ENCODE results near the gene POU2F1.

POU2F1 gene

GRCh38 chr1:167447521-167448136, 226.9 kb downstream of the POU2F1 start:
- DNase-seq, result no peak

DNA sequence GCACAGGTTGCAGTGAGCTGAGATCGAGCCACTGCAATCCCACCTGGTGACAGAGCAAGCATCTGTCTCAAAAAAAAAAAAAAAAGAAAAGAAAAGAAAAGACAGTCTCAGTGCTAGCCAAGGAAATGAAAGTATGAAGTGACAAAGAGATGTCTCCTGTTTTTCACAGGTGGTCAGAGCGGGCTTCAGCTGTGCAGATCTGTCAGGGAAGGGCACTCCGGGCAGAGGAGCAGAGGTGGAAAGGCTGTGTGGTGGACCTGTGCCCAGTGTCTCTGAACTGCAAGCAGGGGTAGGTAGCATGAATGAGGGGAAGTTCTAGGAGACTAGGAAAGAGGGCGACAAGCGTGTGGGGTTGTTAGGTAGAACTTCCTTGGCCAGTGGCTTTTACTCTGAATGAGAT, 230.2 kb downstream of the POU2F1 start:
- DNase-seq, result no peak

- no peak for DNase-seq
These were observed 231.8 kb downstream of the POU2F1 start for GRCh38 chr1:167452483-167452882.

GRCh38 chr1:167453123-167453522, 232.4 kb downstream of the POU2F1 start:
- DNase-seq, result no peak

- no peak for DNase-seq
These were observed 233.7 kb downstream of the POU2F1 start for GRCh38 chr1:167454304-167454893.

DNA sequence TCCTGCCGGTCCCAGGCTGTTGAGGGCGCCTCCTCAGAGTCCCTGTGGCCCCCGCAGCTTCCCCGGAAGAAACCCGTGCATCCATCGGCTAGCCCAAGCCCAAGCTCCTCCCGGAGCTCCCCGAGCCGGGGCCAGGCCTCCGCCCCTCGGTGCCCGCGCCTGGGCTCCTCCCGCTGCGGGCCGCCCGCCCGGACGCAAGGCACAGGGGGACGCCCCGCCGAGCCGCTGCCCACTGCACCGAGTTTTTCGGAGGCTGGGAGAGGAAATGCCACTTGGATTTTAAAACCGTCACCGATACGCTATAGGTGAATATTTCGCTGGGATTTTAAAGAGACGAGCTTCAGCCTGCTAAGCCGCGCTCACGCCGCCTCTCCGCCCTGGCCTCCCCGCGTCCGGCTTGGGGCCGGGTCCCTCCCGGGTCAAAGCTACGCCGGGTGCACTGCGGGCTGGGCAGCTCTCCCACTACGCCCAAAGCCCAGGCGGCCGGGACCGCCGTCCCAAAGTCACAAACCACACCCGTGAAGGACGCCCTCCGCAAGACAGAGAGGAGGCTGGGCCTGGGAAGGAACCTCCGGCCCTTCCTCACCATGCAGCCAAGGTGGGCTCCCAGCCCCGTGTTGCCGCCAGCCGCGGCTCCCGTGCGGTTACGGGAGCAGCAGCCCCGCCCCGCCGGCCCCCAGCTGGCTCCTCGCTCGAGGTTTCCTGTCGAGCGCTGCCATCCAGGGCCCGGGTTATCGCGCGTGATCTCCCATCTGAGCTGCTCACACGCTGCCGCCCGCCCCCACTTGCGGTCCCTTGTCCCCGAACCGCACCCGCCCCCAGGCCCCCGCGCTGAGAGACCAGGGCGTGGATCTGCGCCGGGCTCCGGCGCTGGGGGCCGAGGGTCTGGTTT, 234.5 kb downstream of the POU2F1 start:
- DNase-seq, result peak; percentile 3

DNA sequence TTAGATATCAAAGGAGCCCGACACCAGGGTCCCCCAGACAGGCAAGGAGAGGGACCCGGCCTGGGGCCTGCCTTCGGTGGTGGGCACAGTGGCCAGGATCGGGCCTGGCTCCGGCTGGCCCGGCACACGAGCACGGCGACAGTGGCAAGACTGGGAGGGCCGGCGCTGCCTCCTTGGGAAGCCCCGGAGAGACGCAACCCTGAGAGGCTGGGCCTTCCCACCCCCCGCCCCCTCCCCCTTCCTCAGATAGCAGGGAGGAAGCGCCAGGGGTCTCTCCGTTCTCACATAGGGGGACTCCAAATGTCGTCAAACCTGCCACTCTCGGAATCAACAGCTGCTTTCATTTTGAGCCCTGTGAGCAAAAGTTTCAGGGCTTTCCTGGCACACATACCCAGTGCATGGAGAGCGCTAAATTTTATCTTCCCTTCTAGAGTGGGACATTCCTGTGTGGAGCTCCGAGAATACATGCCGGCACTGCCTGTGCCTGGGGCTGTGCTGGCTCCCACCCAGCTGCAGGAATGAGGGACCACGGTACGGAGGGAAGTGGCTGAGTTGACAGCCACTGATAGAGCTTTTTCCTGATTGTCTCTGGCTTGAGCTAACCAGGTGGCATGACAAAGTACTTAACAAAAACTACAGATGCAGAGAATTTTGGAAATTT, 235.2 kb downstream of the POU2F1 start:
- DNase-seq, result no peak

DNA sequence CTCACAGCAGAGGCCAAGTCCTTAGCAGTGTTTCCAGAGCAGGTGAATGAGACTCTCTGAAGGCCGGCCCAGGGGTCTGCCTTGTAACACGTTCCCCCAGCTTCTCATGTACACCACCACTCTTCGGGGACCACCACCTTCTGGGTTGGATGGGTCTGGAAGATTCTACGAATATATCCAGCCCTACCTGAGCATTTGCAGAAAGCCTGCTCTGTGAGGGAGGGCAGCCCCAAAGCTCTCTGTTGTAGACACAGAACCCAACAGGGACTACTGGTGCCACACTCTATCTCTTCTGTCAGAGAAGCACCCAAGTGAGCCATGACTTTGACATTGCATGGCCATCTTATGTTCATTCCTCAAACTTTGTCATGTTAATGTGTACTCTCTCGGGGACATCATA, 235.8 kb downstream of the POU2F1 start:
- DNase-seq, result no peak

DNA sequence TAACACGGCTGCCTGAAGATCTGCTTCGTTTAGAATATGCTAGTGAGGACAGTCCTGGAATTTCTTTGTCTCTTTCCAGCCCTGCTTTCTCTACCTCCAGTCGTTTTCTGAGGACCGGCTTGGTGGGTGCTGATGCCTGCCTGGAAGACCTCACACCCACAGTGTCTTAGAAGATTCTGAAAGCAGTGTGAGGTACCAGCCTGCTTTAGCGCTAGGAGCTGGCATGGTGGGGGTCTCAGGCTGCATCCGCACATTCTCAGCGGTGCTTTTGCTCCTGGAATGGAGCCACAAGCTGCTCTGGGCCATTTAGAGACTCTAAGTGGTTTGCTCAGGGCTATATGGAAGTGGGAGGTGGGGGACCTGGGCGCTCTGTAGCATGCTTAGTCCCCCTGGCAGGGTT, 236.2 kb downstream of the POU2F1 start:
- no peak for DNase-seq

DNA sequence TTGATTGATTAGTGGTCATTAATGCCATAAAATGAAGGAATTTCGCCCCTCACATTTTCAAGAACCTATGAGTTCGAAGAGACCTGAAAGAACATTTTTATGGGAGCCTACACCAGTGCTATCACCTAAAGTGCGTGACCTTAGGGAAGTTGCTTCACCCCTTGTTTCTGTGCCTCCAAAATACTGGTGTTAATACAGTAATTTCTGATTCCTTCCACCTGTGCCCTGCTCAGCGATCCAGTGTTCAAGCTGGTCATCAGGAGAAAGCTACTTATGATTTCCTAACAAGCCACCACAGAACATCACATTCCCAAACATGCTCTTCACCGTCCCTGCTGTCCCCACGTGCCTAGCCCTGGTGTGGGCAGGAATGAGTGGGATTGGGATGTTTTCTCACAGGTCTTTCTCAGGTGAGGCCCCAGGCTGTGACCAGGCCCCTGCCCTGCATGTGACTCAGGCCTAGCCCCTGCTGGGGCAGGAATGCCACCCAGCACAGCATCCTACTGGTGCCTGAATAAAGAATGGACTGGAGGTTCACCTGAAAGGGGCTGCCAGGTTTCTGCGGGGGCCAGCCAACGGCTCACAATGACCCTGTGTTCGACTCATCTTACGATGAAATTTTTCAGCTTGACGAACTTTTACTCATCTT, 237.4 kb downstream of the POU2F1 start:
- DNase-seq, result no peak

GRCh38 chr1:167460836-167461235, 240.2 kb downstream of the POU2F1 start:
- no peak for DNase-seq

DNA sequence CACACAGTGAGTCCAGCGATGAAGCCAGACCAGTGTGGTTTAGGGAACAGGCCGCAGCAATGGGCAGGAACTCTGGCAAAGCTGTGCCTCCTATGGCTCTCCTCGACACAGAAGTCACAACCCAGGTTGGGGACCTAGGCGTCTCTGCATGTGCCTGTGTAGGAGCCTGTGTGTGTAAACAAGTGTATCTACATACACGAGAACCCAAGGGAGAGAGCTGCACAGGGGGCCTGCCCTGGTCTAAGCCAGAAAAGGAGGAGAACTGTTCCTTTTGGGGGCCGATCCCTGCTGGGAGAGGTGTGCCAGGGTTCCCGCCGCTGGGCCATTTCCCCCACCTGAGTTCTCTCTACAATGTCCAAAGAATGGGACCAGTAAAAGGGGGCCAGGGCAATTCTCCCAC, 241.7 kb downstream of the POU2F1 start:
- no peak for DNase-seq

- no peak for DNase-seq
These were observed 242.4 kb downstream of the POU2F1 start for GRCh38 chr1:167463080-167463479.

DNA sequence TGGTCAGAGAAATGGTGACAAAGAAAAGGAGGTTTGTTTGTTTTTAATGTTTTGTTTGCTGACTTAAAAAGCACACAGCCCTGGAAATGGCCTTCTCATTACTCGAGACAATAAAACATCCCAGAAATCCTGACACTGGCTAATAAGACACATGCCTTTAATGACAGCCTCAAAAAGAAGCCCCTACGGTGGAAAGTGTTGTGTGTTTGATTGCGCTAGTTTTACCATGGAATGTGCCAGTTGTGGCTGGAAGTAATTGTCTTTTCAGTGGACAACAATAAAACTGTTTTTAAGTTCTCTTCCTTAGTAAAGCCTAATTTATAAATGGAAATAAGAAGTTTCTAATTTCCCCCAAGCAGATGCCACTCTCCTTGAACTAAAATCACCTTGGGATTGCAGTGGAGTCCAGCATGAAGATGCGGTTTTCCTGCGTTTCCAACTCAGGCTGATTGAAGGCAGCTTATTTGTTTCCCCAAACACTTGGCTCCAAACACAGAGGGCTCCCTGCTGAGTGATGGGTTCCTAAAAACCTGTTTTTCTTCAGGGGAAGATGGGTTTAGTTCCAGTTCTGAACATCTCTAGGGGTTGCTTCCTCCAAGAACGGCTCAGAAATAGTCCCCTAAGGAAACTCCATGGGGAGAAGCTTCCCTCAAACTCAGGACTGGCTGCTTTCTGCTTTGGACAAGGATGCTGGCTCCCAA, 243.3 kb downstream of the POU2F1 start:
- DNase-seq, result no peak

GRCh38 chr1:167465018-167465417, 244.3 kb downstream of the POU2F1 start:
- DNase-seq, result no peak

DNA sequence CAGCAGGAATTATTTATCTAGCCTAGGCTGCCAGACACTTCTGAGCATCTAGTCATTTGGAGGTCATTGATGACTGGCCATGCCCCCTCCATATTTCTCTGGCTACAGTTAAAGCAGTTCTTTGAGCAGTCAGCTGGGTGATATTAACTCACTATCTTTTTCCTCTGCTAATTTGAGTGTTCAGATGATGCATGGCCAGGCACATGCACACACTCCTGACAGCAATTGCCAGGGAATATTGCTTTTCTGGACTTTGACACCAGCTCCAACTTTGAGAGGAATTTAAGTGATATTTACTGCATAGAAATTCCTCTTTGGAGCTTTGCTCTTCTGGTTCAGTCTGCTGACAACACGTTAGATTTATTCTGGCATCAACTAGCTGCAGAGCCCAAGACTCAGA, 245.1 kb downstream of the POU2F1 start:
- no peak for DNase-seq

- DNase-seq, result no peak
These were observed 246.5 kb downstream of the POU2F1 start for GRCh38 chr1:167467126-167467710.

- no peak for DNase-seq
These were observed 247.1 kb downstream of the POU2F1 start for GRCh38 chr1:167467752-167468151.

DNA sequence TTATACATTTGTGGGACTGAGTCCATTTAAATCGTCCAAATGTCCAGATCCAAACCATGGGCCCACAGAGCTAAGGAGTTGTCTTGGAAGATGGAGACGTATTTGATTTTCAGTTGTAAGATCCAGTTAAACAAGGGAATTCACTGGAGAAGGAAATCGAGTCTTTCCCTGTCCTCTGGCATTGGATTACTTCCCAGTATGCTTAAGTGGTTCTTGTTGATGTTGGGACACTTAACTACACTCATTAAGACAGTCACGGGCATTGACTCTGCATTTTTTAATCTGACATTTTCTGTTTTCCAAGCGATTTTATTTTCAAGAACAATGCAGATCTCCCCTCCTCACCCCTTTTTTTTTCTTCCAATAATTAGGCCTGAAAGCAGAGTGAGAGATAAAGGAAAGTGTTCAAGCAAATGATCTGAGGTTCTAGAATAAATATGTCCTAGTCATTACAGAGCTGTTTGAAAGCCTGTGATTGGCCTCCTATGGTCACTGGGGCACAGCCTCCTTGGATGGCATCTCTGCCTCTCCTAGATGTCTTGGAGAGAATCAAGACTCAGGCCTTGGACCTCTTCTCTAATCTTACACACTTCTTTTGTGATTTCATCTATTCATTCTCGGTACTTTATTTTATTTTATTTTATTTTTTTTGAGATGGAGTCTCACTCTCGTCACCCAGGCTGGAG, 248.7 kb downstream of the POU2F1 start:
- no peak for DNase-seq

DNA sequence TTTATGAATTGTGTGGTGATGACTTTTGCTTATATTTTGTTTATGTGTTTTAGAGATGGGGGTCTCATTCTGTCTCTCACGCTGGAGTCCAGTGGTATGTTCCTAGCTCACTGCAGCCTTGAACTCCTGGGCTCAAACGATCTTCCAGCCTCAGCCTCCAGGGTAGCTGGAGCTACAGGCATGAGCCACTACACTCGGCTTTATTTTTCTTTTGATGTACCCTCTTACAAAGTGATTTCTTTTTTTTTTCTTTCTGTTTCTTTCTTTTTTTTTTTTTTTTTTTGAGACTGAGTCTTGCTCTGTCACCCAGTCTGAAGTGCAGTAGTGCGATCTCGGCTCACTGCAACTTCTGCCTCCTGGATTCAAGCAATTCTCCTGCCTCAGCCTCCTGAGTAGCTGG, 250.9 kb downstream of the POU2F1 start:
- no peak for DNase-seq

GRCh38 chr1:167472752-167473521, 252.3 kb downstream of the POU2F1 start:
- DNase-seq, result no peak
